Stimulated activated CD8-positive, alpha-beta memory T cell treated with anti-CD3 and anti-CD28 coated beads, Interleukin-12 subunit alpha, Interleukin-12 subunit beta, amount 100 ng/mL, for 24 hours (primary cell): ENCODE measurements around the gene PLEKHA4.
"Not testable (repeated sequence)": the region's sequence is repeated elsewhere in the genome, so short reads cannot be mapped to it uniquely, and the experiment has no call there.

Experiments used
- DNase-seq: peaks from one replicate; pipeline ENCODE4 v3.0.0-alpha.2; 2020; ENCODE audit errors: extremely low read depth

Gene PLEKHA4

DNA sequence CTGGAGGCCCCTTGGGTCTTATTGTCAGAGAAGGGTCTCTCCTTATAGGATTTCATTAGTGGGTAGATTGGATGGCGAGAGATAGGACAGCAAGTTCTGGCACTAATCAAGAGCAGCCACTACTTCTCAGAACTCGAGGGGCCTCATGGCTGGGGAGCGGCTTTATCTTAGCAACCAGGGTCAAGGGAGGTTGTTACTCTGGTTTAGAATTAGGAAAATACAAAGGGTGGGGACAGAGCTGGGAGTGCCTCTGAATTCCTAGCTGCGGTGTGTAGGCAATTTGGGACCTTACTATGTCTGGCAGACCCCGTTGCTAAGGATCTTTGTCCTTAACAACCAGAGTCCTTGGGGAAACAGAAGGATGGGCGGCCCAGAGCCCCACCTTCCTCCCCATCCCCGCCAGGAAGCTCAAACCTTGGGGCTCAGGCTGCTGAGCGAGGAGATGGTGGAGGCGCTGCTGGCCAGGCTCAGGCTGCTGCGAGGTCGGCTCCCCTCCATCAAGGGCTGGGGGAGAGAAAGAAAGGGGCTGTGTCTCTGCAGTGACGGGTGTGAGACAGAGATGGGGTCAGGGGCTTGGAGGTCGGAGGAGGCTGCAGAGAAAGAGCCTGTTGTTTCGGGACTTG lies 1.2 kb downstream of the PLEKHA4 start:
- no peak for DNase-seq

DNA sequence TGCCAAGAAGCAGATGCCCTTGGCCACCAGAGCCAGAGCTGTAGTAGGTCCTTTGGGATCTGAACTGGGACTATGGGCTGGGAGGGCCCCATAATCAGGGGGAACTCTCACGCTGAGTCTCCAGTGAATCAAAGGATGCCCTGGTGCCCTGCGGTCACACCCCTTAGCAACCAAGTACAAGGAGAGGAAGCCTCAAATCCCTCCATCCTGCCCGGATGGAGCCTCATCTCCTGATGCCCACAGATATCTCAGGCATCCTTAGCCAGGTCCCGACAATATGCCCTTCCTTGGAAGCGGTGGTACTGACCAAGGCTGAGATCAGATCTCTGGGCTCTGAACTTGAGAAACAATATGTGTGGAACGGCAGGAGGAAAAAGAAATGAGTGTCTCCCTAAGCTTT lies 1.7 kb downstream of the PLEKHA4 start:
- no peak for DNase-seq

DNA sequence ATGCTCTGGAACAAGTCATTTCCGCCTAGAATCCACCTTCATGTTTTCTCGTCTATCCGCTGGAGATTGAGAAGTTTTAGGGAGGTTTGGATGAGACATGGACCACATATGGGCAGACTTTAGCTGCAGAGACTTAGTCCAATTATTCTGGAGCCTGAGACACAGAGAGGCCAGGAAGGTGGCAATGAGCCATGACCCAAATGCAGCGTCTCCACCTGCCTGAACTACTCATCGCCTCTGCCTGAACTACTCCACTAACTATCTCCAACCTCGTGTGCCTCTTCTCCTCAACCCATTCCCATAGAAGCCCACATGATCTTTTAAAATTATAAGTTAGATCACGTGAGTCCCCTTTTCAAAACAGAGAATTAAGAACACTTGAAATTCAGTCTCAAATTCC lies 5.6 kb downstream of the PLEKHA4 start:
- no peak for DNase-seq

DNA sequence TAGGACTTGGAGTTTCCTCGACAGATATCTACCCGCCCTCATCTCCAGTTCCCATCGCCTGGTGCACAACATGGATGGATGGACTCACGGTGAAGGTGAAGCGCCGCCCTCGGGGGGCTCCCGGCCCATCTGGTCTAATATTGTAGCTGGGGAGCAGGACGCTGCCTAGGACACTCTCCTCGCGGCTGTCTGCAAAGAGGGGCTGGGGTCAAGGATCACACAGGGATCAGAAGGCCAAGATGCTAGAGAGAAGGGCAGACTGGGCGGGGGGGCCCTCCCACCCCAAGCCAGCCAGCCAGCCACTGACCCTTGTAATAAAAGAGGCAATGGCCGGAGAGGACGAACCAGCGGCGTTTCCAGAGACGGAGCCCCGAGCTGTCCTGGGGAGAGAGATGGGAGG lies 7.1 kb downstream of the PLEKHA4 start:
- DNase-seq = no peak

DNA sequence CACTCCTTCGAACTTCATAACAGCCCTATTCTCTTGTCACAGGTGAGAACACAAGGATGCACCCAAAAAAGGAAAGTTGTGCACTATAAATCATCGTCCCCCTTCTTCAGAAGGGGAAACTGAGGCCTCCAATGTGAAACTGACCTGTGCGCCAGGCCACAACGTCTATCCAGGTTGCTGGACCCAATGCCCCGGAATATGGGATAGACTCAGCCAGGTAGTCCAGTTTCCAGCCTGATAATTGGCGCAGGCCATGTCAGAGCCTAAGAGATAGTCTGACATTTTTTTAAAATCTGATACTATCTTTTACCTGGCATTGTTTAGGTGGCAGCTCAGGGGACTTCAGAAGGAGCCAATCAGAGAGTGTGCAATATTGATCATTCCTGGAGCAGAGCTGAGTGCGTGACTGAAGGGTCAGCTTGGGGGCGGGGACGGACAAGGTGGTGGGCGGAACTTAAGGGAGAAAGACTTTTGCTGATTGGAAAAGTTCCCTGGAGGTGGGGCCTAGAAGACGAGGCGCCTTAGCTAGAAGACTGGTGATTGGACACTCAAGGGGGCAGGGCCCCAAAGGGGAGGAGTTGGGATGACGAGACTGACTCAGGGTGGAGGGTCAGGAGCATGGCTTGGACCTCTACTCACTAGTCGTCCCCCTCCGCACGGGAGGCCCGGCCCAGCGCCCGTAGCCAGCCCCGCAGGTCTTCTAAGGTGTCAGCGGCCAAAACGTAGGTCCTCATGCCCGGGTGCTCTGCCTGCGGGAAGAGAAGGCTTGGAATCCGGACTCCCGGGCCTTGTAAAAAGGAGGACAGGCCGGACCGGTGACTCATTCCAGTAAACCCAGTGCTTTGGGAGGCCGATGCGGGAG lies 8.5 kb downstream of the PLEKHA4 start:
- DNase-seq = no peak

DNA sequence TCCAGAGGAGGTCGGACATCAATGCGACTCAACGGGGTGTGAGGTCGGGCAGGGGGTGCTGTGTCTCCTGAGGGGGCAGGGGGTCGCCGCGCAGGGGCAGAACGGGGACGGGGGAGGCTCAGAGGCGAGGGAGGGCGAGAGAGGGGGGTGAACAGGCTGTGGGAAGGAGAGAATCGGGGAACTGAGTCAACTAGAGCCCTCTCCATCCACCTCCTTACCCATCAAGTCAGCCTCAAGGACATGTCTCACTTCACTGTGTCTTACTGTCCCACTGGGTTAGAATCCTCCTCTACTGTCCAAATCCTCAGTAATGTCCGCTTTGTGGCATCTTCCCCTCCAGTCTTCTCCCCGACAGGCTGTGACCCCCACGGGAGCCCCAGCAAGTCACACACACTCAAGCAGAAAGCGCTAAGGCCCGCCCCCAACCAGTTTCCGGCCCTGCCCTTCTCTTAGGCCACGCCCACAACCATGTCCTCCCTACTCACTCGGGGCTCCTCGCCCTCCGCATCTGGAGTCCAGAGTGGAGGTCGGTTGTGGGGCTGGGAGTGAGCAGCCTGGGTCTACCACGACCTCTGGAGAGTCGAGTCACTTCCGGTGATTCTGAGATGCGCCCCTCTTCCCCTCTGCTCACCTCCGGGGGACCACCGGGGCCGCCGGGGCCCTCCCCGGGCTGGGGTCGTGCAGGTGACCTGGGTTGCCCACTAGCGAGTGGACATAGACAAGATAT lies 9.3 kb downstream of the PLEKHA4 start:
- no peak for DNase-seq

DNA sequence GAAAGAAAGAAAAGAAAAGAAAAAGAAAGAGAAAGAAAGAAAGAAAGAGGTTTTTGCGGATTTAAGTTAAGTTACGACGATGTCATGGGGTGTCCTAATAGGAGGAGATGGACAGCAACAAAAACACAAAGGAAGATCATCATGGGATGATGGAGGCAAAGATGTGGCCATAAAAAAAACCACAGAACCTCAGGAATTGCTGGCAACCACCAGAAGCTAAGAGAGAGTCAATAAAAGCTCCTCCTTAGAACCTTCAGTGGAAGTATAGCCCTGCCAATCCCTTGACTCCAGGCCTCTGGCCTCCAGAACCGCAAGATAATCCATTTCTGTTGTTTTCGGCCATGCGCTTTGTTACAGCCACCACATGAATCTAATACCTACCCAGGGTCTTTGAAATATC lies 11.5 kb downstream of the PLEKHA4 start:
- no peak for DNase-seq

DNA sequence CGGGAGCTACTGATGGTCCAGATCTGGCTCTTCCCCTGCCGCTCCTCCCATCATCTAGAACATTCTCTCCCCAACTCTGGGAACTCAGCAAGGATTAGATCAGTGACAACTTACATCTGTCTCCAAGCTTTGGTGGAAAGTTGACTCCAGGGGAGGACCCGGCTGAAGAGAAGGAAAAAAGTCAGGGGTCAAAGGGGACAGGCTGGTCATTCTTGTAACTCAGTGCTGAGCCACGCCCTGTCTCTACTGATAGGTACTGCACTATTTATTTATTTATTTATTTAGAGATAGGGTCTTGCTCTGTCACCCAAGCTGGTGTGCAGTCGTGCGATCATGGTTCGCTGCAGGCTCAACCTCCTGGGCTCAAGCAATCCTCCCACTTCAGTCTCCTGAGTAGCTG lies 14.3 kb downstream of the PLEKHA4 start:
- DNase-seq = no peak

DNA sequence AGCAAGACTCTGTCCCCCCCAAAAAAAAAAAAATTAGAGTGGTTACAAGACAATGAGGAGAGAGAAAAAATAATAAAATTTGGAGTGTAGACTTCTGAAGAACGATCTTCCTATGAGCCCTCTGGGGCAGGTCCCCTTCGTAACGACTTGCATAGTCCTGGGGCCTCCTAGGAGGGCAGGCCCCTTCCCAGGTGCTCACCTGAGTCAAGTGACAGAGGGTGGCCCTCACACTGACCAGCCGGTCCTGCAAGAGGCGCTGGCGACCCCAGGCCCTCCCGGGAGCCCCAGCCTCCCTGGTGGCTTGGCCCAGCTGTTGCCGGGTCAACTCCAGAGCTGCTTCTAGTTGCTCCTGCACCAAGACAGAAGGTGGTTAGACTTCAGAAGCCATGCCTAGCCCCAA lies 14.9 kb downstream of the PLEKHA4 start:
- DNase-seq = no peak

DNA sequence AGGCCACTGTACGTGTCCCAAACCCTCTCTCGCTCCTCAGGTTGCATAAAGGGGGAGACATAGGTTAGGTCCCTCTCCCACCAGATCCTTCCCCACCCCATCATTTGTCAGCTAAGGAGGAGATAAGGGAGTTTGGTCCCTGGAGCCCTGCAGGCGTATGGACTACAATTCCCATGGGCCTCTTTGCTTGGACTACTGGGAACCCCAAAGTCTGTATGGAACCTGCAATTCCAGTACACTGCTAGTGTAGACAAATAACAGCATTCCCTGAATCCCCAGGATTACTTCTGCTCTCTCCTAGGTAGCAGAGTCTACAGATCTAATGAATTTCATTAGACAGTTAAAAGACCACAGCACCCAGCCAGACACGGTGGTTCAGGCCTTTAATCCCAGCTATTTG lies 16.1 kb downstream of the PLEKHA4 start:
- DNase-seq = no peak

DNA sequence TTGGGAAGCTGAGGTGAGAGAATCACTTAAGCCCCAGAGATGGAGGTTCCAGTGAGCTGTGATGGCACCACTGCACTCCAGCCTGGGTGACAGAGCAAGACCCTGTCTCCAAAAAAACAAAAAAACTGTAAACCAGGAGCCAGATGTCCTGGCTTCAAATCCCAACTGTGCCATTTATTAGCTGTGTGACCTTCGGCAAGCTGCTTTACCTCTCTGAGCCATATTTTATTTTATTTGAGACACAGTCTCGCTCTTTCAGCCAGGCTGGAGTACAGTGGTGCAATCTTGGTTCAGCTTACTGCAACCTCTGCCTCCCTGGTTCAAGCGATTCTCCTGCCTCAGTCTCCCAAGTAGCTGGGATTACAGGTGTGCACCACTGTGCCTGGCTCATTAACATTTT lies 21.8 kb downstream of the PLEKHA4 start:
- not testable (repeated sequence) for DNase-seq

DNA sequence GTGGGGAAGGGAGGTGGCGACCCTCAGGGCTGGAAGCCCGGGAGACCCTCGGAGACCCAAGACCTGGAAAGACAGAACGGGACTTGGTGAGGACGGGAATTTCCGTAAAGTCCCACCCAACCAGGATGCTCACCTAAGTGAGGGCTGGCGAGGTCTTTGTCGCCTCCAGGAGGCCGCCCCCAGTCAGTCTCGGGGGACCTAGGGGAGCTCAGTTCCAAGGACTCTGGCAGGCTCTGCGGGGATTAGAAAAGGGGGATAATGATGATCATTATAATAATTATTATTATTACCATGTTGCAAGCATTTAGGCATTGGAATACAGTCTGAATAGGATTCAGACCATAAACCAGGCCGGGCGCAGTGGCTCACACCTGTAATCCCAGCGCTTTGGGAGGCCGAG lies 23.0 kb downstream of the PLEKHA4 start:
- DNase-seq = no peak

DNA sequence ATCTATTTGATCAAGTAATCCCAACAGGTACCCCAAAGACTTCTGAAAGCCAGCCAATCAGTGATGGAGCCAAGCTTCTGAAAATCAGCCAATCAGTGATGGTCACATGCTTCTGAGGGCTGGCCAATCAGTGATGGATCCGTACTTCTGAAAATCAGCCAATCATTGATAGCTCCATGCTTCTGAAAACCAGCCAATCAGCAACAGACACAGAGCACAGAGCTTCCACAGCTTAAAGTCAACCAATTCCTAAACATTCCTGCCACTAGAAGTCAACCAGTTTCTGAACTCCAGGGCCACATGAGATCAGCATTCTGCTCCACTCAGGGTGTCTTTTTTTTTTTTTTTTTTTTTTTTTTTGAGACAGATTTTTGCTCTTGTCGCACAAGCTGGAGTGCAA lies 23.9 kb downstream of the PLEKHA4 start:
- DNase-seq = no peak

DNA sequence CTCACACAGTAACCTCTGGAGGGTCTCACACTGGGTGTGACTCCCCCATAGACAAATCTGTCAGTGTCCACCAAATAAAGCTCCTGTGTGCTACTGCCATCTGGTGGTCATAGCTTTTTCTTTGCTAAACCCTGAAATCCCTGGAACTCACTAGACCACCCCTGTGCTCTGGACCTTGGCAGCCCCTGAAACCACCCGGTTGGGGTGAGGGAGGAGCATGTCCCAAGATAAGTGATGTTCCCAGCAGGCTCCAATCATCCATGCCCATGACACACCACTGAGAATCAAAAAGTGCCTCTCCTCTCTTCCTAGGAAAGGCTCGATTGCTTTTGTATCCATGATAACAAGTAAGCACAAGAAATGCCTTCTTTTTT lies 25.6 kb downstream of the PLEKHA4 start:
- DNase-seq = no peak

DNA sequence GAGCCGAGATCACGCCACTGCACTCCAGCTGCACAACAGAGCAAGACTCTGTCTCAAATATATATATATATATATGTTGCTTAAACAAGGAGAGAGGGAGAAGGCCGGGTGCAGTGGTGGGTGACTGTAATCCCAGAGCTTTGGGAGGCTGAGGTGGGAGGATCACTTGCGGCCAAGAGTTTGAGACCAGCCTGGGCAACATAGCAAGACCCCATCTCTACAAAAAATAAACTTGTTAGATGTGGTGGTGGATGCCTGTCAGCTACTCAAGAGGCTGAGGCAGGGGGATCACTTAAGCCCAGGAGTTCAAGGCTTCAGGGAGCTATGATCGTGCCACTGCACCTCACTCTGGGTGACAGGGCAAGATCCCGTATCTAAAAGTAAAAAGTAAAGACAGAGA lies 26.8 kb downstream of the PLEKHA4 start:
- no peak for DNase-seq

DNA sequence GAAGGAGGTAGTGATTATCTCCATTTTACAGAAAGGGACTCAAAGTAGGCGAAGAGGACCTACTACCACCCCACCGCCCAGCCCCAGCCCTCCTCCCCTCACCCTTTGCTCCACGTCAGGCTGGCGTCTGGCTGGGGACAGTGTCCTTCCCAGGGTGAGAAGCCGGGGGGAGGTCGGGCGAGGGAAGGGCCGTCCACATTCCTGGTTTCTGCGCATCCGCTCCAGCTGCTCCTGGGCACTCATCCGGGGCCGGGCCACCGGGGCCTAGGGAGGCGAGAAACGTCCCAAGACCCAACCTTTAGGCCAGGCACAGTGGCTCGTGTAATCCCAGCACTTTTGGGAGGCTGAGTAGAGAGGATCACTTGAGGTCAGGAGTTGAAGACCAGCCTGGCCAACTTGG lies 27.4 kb downstream of the PLEKHA4 start:
- no peak for DNase-seq

DNA sequence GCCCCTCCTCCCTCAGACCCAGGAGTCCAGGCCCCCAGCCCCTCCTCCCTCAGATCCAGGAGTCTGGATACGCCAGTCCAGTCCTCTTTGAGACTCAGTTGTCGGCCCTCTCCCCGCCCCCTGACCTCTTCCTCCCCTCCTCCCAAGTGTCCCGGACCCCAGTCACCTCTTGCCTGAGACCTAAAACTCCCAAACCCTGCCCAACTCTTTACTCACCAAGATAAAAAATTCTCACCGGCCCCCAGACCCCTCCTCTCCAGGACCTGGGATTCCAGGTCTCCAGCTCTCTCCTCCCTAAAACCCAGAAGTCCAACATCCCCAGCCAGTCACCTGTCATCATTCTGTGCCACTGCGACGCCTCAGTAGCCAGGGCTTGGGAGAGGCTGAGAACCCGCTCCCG lies 30.7 kb downstream of the PLEKHA4 start:
- DNase-seq = no peak

DNA sequence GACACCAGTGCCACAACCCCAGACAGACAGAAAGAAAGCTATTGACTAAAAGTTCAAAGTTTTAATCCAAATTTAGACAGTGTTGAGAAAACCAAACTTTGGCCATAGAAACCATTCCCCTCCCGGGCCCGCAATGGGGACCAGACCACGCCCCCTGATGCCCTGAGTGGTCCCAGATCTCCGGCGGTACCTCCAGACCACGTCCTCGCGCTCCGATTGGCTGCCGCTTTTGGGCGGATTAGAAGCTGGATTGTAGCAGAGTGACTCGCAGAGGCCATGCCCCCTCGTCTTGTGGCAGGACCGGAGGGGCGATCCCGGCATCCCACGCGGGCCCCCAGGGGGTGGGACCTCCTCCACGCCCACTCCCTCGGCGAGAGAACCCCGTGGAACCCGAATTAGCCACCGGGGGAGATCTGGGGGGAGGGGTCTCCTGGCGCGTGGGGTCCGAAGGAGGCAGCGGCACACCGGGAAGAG lies 31.3 kb downstream of the PLEKHA4 start:
- DNase-seq = peak; percentile 67

DNA sequence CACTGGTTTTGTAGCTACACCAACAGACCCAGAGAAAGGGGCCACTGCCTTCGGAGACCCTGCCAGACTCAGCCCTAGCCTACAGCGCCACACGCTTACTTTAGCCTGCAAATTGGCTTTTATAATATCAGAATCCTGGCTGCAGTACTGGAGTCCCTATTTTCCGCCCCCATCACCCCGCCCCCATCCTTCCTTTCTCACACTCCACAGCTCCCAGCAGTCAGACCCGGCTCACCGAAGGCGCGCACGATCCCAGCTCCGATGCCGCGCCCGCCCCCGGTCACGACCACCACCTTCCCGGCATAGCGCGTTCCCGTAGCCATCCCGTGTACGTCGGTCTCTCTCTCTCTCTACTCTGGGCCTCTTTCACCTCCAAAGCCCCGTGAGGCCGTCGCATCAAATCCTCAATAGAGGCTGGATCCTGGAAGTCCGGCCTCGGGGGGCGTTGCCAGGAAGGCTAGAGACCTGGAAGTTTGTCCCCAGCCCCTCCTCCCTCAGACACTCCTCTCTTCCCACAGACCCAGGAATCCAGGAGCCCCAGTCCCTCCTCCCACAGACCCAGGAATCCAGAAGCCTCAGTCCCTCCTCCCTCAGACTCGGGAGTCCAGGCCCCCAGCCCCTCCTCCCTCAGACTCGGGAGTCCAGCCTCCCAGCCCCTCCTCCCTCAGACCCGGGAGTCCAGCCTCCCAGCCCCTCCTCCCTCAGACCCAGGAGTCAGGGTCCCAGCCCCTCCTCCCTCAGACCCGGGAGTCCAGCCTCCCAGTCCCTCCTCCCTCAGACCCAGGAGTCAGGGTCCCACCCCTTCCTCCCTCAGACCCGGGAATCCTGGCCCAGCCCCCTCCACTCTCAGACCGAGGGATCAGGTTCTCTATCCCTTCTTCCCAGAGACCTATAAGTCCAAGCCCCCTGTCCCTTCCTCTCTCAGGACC lies 32.1 kb downstream of the PLEKHA4 start, which contains the start of gene HSD17B14:
Gene HSD17B14 (minus strand): TSS at position 403 of the 929 bp plus-strand sequence. CDS start 80 bp downstream, at position 323.
- no peak for DNase-seq

DNA sequence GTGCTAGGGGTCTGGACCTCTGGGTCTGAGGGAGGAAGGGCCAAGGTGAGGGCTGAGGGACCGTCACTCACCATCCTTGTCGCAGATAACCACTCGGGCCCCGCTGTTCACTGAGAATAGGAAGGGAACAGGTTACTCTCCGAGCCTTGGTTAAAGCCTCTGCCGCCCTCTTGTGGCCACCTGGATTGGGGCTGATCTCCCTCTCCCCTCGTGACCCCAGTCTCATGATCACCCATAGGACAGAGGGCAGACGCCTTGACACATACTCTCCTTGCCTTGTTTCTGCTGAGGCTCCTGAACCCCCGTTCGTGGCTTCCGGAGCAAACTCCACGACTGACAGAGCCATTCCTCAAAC lies 32.7 kb downstream of the PLEKHA4 start:
- DNase-seq = peak; percentile 75

DNA sequence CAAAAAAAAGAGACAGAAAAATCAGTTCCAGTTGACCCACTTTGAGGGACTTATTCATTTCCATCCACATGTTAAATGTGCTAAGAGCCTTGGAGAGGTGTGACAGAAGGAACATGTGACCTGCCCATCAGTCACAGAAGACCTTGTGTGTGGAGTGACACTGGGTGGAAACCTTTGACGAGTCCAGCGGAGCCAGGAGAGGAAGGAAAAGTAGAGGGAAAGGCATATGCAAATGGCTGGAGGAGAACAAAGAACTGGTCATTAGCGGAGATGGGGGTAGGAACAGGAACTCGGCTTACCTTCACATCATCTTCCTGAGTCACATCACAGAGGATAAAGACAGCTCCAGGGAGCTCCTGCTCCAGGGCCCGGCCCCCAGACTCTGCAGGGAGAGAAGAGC lies 34.4 kb downstream of the PLEKHA4 start:
- DNase-seq = no peak

DNA sequence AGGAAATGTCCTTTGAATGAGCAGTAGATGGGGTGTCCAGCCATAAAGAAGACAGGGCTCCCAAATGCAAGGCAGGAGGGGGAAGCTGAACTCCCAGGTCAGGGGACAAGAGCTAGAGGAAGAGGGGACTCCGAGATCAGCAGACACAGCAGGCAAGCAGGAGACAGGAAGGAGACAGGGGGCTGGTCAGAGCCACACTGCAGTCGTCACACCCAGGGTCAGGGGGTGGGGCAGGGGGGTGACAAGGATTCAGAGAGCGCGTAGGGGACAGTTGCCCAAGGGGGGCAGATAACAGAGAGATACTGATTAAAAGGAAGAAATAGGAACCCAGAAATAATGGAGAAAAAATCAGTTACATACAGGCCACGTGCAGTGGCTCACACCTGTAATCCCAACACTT lies 35.4 kb downstream of the PLEKHA4 start:
- DNase-seq = no peak
